ENCODE results near the gene CDX1.

Gene CDX1

DNA sequence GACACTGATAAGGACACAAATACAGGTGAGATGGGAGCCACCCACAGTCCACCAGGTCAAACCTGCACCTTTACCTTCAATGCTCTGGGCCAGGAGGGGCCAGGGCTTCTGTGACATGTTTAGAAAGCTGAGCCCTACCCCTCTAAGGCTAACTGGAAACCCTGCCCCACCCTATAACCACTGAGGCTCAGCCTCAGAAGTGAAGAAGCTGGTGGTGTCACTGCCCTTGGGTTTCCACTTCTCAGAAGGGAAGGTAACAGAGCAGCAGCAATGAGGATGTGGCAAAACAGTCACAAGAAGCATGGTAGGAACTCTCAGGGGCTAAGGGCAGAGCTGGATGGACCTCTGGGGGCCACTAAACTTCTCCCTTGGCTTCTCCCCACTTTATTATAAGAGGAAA is 17.0 kb upstream of the CDX1 start:
- Histone ChIP-seq H3K4me3 (ENCODE audit: insufficient read depth, low read length, poor library complexity, severe bottlenecking) (no peak overlapping the region), H3K9me3 (ENCODE audit: insufficient read depth, low read length) (no peaks in the 10 kb centered on the region), H3K79me2 (ENCODE audit: insufficient read depth, low read length) (no peaks in the 10 kb centered on the region), H2AFZ (ENCODE audit: low read depth, low read length, severe bottlenecking) (no peak overlapping the region), H3K4me2 (ENCODE audit: low read depth, low read length, poor library complexity, severe bottlenecking) (no peak overlapping the region), H3K9ac (ENCODE audit: low read length) (no peak overlapping the region), H3K36me3 (ENCODE audit: low read length) (no peaks in the 10 kb centered on the region), H3K9me2 (replicated peaks; ENCODE audit: insufficient read depth, low read length) (no peaks in the 10 kb centered on the region), H3K27ac (ENCODE audit: low read depth, low read length) (no peak overlapping the region), H4K20me1 (ENCODE audit: low read depth, low read length) (no peaks in the 10 kb centered on the region), H3K27me3 (ENCODE audit: low read length) (no peaks in the 10 kb centered on the region), H3F3A (ENCODE audit: insufficient read depth) (no peaks in the 10 kb centered on the region)
- no peak for TF ChIP-seq EZH2phosphoT487 (conservative IDR thresholded peaks at IDR 0.05; ENCODE audit: low read length)
- TF ChIP-seq, protein P1, sequence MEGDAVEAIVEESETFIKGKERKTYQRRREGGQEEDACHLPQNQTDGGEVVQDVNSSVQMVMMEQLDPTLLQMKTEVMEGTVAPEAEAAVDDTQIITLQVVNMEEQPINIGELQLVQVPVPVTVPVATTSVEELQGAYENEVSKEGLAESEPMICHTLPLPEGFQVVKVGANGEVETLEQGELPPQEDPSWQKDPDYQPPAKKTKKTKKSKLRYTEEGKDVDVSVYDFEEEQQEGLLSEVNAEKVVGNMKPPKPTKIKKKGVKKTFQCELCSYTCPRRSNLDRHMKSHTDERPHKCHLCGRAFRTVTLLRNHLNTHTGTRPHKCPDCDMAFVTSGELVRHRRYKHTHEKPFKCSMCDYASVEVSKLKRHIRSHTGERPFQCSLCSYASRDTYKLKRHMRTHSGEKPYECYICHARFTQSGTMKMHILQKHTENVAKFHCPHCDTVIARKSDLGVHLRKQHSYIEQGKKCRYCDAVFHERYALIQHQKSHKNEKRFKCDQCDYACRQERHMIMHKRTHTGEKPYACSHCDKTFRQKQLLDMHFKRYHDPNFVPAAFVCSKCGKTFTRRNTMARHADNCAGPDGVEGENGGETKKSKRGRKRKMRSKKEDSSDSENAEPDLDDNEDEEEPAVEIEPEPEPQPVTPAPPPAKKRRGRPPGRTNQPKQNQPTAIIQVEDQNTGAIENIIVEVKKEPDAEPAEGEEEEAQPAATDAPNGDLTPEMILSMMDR (IDR thresholded peaks at IDR 0.05; ENCODE audit: insufficient read depth, low read length, poor library complexity, severe bottlenecking): no peak

DNA sequence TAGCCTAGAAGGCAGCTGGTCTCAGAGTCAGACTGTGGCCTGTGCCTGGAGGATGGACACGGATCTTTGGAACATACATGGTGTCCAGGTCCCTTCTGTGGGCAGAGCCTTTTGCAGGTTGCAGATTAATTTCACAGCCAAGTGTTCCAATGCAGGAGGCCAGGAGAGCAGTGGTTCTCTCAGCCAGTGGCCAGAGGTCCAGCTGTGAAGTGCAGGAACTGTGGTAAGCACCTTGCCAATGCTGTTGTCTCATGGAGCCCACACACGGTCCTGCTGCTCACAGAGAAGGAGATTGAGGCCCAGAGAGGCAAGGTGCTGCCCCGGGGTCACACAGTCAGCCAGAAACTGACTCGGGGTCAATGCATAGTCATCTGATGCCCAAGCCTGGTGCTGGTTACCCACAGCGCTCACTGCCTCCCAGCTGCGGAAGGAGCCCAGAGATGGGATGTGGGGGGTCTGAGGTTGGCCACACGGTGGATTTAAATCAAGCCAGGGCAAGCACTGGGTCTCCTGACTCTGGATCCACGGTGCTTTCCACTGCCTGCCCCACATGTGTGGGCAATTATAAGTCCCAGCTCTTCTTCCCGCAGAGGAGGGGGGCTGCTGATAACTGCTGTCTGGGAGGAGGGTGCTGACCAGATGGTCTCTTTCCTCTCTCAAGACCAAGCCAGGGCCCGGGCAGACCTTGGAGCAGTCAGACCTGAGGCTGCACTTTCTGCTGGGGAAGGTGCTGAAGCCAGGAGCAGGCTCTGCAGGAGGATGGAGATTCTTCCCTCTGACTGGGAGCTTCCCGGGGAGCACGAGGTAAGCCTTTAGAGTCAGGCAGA is 13.7 kb upstream of the CDX1 start:
- no peak overlapping the region for H3K27ac ChIP-seq (ENCODE audit: low read depth, low read length)
- no peak overlapping the region for H3K4me3 ChIP-seq (ENCODE audit: insufficient read depth, low read length, poor library complexity, severe bottlenecking)
- no peaks in the 10 kb centered on the region for H3K36me3 ChIP-seq (ENCODE audit: low read length)
- no peaks in the 10 kb centered on the region for H3K9me3 ChIP-seq (ENCODE audit: insufficient read depth, low read length)
- H3F3A ChIP-seq (ENCODE audit: insufficient read depth): no peaks in the 10 kb centered on the region
- no peak overlapping the region for H3K4me2 ChIP-seq (ENCODE audit: low read depth, low read length, poor library complexity, severe bottlenecking)
- TF ChIP-seq, protein P1 (IDR thresholded peaks at IDR 0.05; ENCODE audit: insufficient read depth, low read length, poor library complexity, severe bottlenecking): no peak
- TF ChIP-seq EZH2phosphoT487 (conservative IDR thresholded peaks at IDR 0.05; ENCODE audit: low read length): no peak
- no peak overlapping the region for H2AFZ ChIP-seq (ENCODE audit: low read depth, low read length, severe bottlenecking)
- no peaks in the 10 kb centered on the region for H3K9me2 ChIP-seq (replicated peaks; ENCODE audit: insufficient read depth, low read length)
- no peaks in the 10 kb centered on the region for H3K79me2 ChIP-seq (ENCODE audit: insufficient read depth, low read length)
- H3K27me3 ChIP-seq (ENCODE audit: low read length): no peaks in the 10 kb centered on the region
- no peak overlapping the region for H3K9ac ChIP-seq (ENCODE audit: low read length)
- no peaks in the 10 kb centered on the region for H4K20me1 ChIP-seq (ENCODE audit: low read depth, low read length)

DNA sequence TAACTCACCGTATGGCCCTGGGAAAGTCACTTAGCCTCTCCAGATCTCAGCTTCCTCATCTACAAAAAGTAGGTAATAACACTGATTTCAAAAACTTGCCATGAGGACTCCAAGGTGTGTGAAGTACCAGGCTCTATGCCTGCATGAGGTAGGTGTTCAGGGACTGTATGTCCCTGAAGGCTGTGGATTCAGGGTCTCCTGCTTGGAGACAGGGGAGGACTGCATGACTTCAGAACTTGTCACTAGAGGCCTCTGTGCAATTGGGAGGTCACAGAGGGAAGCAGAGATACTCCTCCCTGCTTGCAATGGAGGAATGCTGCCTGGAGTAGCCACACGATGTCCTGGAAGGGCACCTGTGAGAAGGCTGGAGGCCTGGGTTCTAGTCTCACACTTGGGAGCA is 13.1 kb upstream of the CDX1 start:
- no peaks in the 10 kb centered on the region for H3K9me3 ChIP-seq (ENCODE audit: insufficient read depth, low read length)
- no peaks in the 10 kb centered on the region for H3K27me3 ChIP-seq (ENCODE audit: low read length)
- H3K27ac ChIP-seq (ENCODE audit: low read depth, low read length): no peak overlapping the region
- H3K9me2 ChIP-seq (replicated peaks; ENCODE audit: insufficient read depth, low read length): no peaks in the 10 kb centered on the region
- no peaks in the 10 kb centered on the region for H3F3A ChIP-seq (ENCODE audit: insufficient read depth)
- H3K4me3 ChIP-seq (ENCODE audit: insufficient read depth, low read length, poor library complexity, severe bottlenecking): no peak overlapping the region
- no peaks in the 10 kb centered on the region for H3K79me2 ChIP-seq (ENCODE audit: insufficient read depth, low read length)
- no peaks in the 10 kb centered on the region for H3K36me3 ChIP-seq (ENCODE audit: low read length)
- TF ChIP-seq, protein P1 (IDR thresholded peaks at IDR 0.05; ENCODE audit: insufficient read depth, low read length, poor library complexity, severe bottlenecking): no peak
- no peak for TF ChIP-seq EZH2phosphoT487 (conservative IDR thresholded peaks at IDR 0.05; ENCODE audit: low read length)
- no peaks in the 10 kb centered on the region for H4K20me1 ChIP-seq (ENCODE audit: low read depth, low read length)
- no peak overlapping the region for H3K4me2 ChIP-seq (ENCODE audit: low read depth, low read length, poor library complexity, severe bottlenecking)
- no peak overlapping the region for H3K9ac ChIP-seq (ENCODE audit: low read length)
- H2AFZ ChIP-seq (ENCODE audit: low read depth, low read length, severe bottlenecking): no peak overlapping the region

All from SU-DHL-6 (cell line).